Measurements from ENCODE around the gene ANTXR2. TPM values are rescaled to one million over a fixed set of nuclear protein-coding genes. Genes with fewer than 3 reads are reported as not detected.
A peak's percentile ranks its signal among the peaks of the same experiment; 100 is the strongest.

ANTXR2 gene
- total and polyA plus RNA-seq, 9 of the 15 experiments (the other 6 are each of a cell fraction or from before 2014, with no cell fraction given), result 10.1 to 83.8 (median 60.3) TPM

DNA sequence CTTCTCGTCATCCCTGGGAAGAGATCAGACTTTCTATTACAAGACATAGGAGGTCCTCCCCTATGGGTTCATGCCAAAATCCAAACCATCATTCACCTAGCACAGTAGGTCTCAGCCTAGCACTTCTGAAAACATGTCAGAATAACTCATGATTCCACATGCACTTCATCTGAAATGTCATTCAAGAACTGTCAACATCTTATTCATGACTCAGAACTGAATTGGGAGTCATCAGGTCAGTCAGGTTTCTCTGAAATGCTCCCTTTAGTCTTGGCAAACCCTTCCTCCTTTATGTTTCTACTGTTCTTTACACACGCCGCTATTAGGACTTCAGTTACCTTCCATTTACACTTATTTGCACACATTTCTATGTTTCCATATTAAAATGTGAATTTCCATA, 67.2 kb downstream of the ANTXR2 start (continued):
- TF ChIP-seq, protein P1, sequence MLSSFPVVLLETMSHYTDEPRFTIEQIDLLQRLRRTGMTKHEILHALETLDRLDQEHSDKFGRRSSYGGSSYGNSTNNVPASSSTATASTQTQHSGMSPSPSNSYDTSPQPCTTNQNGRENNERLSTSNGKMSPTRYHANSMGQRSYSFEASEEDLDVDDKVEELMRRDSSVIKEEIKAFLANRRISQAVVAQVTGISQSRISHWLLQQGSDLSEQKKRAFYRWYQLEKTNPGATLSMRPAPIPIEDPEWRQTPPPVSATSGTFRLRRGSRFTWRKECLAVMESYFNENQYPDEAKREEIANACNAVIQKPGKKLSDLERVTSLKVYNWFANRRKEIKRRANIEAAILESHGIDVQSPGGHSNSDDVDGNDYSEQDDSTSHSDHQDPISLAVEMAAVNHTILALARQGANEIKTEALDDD (IDR thresholded peaks at IDR 0.05), result 0 out of 2 replicates have a peak, but pooled peaks have one; percentile 23
- TF ChIP-seq C11orf30 (IDR thresholded peaks at IDR 0.05; ENCODE audit: low read depth) (peak; percentile 36; the same call in 1 of the 2 replicates), CBFA2T3 (IDR thresholded peaks at IDR 0.05) (peak; percentile 36; the same call in 1 of the 2 replicates), JUND (IDR thresholded peaks at IDR 0.05; ENCODE audit: borderline replicate concordance, low read depth, low read length) (peak; percentile 84), JUND (tag; IDR thresholded peaks at IDR 0.05; ENCODE audit: borderline replicate concordance, low read depth, low read length) (peak; percentile 71; the same call in 1 of the 3 replicates), SP1 (CRISPR knock-in tag; IDR thresholded peaks at IDR 0.05) (no peak), NFIC (IDR thresholded peaks at IDR 0.05) (peak; percentile 51; the same call in 1 of the 2 replicates), TEAD4 (IDR thresholded peaks at IDR 0.05; ENCODE audit: low read length) (peak; percentile 46; the same call in 1 of the 2 replicates), TEAD4 (CRISPR knock-in tag; IDR thresholded peaks at IDR 0.05; ENCODE audit: borderline replicate concordance) (no peak), SMARCE1 (IDR thresholded peaks at IDR 0.05) (peak; percentile 63; the same call in 1 of the 2 replicates), RCOR1 (IDR thresholded peaks at IDR 0.05; ENCODE audit: borderline replicate concordance in 1 of 2, low read depth in 2 of 2, low read length in 2 of 2) (peak in 1 of 2 experiments; percentile 23; a peak in 1 of 4 replicates), ZNF384 (IDR thresholded peaks at IDR 0.05; ENCODE audit: low read depth, low read length) (no peak), NFXL1 (CRISPR knock-in tag; IDR thresholded peaks at IDR 0.05) (no peak), SMAD4 (CRISPR knock-in tag; conservative IDR thresholded peaks at IDR 0.05) (0 out of 2 replicates have a peak, but pooled peaks have one; percentile 35), PHB (CRISPR knock-in tag; IDR thresholded peaks at IDR 0.05) (no peak), FOXA3 (CRISPR knock-in tag; conservative IDR thresholded peaks at IDR 0.05 in 1 of 2, IDR thresholded peaks at IDR 0.05 in 1 of 2) (peak in 1 of 2 experiments; percentile 46; a peak in 1 of 4 replicates)
- TF ChIP-seq, protein P2, sequence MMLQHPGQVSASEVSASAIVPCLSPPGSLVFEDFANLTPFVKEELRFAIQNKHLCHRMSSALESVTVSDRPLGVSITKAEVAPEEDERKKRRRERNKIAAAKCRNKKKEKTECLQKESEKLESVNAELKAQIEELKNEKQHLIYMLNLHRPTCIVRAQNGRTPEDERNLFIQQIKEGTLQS (IDR thresholded peaks at IDR 0.05), result peak; percentile 84
- TF ChIP-seq, protein P2 (CRISPR knock-in tag; conservative IDR thresholded peaks at IDR 0.05), result no peak
- TF ChIP-seq, protein P3, sequence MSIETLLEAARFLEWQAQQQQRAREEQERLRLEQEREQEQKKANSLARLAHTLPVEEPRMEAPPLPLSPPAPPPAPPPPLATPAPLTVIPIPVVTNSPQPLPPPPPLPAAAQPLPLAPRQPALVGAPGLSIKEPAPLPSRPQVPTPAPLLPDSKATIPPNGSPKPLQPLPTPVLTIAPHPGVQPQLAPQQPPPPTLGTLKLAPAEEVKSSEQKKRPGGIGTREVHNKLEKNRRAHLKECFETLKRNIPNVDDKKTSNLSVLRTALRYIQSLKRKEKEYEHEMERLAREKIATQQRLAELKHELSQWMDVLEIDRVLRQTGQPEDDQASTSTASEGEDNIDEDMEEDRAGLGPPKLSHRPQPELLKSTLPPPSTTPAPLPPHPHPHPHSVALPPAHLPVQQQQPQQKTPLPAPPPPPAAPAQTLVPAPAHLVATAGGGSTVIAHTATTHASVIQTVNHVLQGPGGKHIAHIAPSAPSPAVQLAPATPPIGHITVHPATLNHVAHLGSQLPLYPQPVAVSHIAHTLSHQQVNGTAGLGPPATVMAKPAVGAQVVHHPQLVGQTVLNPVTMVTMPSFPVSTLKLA (conservative IDR thresholded peaks at IDR 0.05), result peak in 1 of 2 experiments; percentile 60; a peak in 2 of 4 replicates

Data from K562 (cell line).